HepG2 (cell line): Measurements from ENCODE around the gene CACNA1C. TPM values are rescaled to one million over a fixed set of nuclear protein-coding genes. Genes with fewer than 3 reads are reported as not detected.

Experiments used
- ATAC-seq: fragments of 200-7000 bp; cut with Tn5 transposase; 3 replicates; pipeline ENCODE4 v1.9.1; 2020; ENCODE audit warnings: mild to moderate bottlenecking, moderate library complexity
- BruUV-seq: library from RNA; stranded (reverse); fragments of 400-500 nt; replicated peaks from 2 replicates; lab custom pipeline; 2021; lab: Mats Ljungman, UMichigan
- CTCF ChIA-PET: fragments of 300-600 bp; formaldehyde crosslinking; extraction: SDS; loops from one replicate; lab custom pipeline; 2021; ENCODE audit warnings: low total read pairs, inconsistent platforms, low intra/inter-chr PET ratio; lab: Yijun Ruan, JAX
- POLR2A ChIA-PET: fragments of 350-600 bp; sonication (Branson Sonifier 250); formaldehyde crosslinking; loops from one replicate; lab custom pipeline; 2020; ENCODE audit warnings: antibody characterized with exemption, inconsistent platforms; lab: Yijun Ruan, JAX
- DNase-seq: peaks from one replicate; pipeline ENCODE4 v3.0.0-alpha.2; 2015; ENCODE audit warnings: low spot score
- FAIRE-seq: peaks from 3 replicates; lab custom pipeline; 2011; peaks lifted over from hg19 to GRCh38; lab: Jason Lieb, UNC
- H2AFZ ChIP-seq: one replicate; pipeline ENCODE4 v1.6.1; 2011; ENCODE audit warnings: low read length, inconsistent platforms
- H3K27ac ChIP-seq: fragments of 300-600 bp; 3 replicates; pipeline ENCODE4 v1.8.0; 2011; ENCODE audit warnings: mixed run types, mild to moderate bottlenecking, mixed read lengths, low read length, inconsistent platforms; ENCODE audit not compliant: insufficient read depth; ENCODE audit errors: extremely low read length
- H3K27me3 ChIP-seq, 2 experiments: fragments of 200-600 bp in 1 of 2; 2 replicates in 1 of 2; 3 replicates in 1 of 2; pipeline versions ENCODE4 v1.6.0 to v1.8.0; 2011; ENCODE audit warnings: low read length in 2 of 2, mild to moderate bottlenecking in 2 of 2, moderate library complexity in 2 of 2, inconsistent platforms in 1 of 2; ENCODE audit not compliant: insufficient read depth in 2 of 2, control insufficient read depth in 1 of 2
- H3K36me3 ChIP-seq, 2 experiments: fragments of 200-600 bp in 1 of 2; replicated peaks in 1 of 2; 2 replicates in 1 of 2; 3 replicates in 1 of 2; pipeline versions ENCODE4 v1.5.1 to v1.8.0; 2011; ENCODE audit warnings: low read length in 2 of 2, inconsistent platforms in 1 of 2; ENCODE audit not compliant: insufficient read depth in 2 of 2, control insufficient read depth in 1 of 2
- H3K4me1 ChIP-seq: 2 replicates; pipeline ENCODE4 v1.5.1; 2012; ENCODE audit warnings: low read length, inconsistent platforms; ENCODE audit not compliant: insufficient read depth
- H3K4me2 ChIP-seq: 2 replicates; pipeline ENCODE4 v1.6.0; 2011; ENCODE audit warnings: low read depth, low read length, inconsistent platforms
- H3K4me3 ChIP-seq, 3 experiments: fragments of 200-600 bp in 1 of 3; sonication (generic), shearing (Covaris generic) in 1 of 3; replicated peaks in 1 of 3; 2 replicates each; pipeline ENCODE4 v1.5.1; 2011 to 2016; ENCODE audit warnings: low read length in 3 of 3, inconsistent platforms in 2 of 3, low read depth in 2 of 3, mild to moderate bottlenecking in 2 of 3, control low read depth in 1 of 3, mixed read lengths in 1 of 3; ENCODE audit not compliant: insufficient read depth in 1 of 3
- H3K79me2 ChIP-seq: one replicate; pipeline ENCODE4 v1.6.1; 2011; ENCODE audit warnings: low read length, inconsistent platforms; ENCODE audit not compliant: insufficient read depth
- H3K9ac ChIP-seq: 2 replicates; pipeline ENCODE4 v1.6.0; 2011; ENCODE audit warnings: mild to moderate bottlenecking, low read depth, low read length, inconsistent platforms; ENCODE audit not compliant: insufficient read depth
- H3K9me3 ChIP-seq: 2 replicates; pipeline ENCODE4 v1.5.1; 2012; ENCODE audit warnings: mild to moderate bottlenecking, low read length
- H4K20me1 ChIP-seq: 2 replicates; pipeline ENCODE4 v1.6.0; 2011; ENCODE audit warnings: inconsistent platforms, mild to moderate bottlenecking, low read length, moderate library complexity; ENCODE audit not compliant: insufficient read depth
- FOXA1 ChIP-seq, 2 experiments: fragments of 450-650 bp in 1 of 2; sonication (generic) in 1 of 2; formaldehyde crosslinking in 1 of 2; IDR thresholded peaks; 2 replicates each; pipeline versions ENCODE4 v1.4.0 to v1.6.1; 2016 to 2020; ENCODE audit warnings: missing genetic modification reagents in 1 of 2
- FOXO4 ChIP-seq: sonication (generic); formaldehyde crosslinking; conservative IDR thresholded peaks from 2 replicates; pipeline ENCODE4 v1.8.1; 2023; ENCODE audit warnings: missing genetic modification reagents
- LRRFIP1 ChIP-seq: sonication (generic); formaldehyde crosslinking; conservative IDR thresholded peaks from 2 replicates; pipeline ENCODE4 v1.4.0; 2020; ENCODE audit warnings: missing genetic modification reagents
- SNAPC2 ChIP-seq: sonication (generic); formaldehyde crosslinking; IDR thresholded peaks from 2 replicates; pipeline ENCODE4 v1.8.1; 2022; ENCODE audit warnings: mild to moderate bottlenecking, missing genetic modification reagents
- SRSF1 ChIP-seq: fragments of 200-400 bp; formaldehyde crosslinking; optimal IDR thresholded peaks from 2 replicates; pipeline ENCODE3; 2017; ENCODE audit warnings: mild to moderate bottlenecking, low read depth, low read length, moderate library complexity
- TBX2 ChIP-seq: sonication (generic); formaldehyde crosslinking; IDR thresholded peaks from 2 replicates; pipeline ENCODE4 v1.5.0; 2020; ENCODE audit warnings: missing genetic modification reagents, mild to moderate bottlenecking, borderline replicate concordance
- THYN1 ChIP-seq: sonication (generic); formaldehyde crosslinking; IDR thresholded peaks from 2 replicates; pipeline ENCODE4 v1.8.1; 2023; ENCODE audit warnings: low read depth, mild to moderate bottlenecking, moderate library complexity, missing genetic modification reagents, borderline replicate concordance
- ZBTB3 ChIP-seq: sonication (generic); formaldehyde crosslinking; IDR thresholded peaks from 2 replicates; pipeline ENCODE4 v1.4.0; 2020; ENCODE audit warnings: low read depth, mild to moderate bottlenecking, moderate library complexity, missing genetic modification reagents, borderline replicate concordance
- ZFX ChIP-seq: sonication (generic); formaldehyde crosslinking; IDR thresholded peaks from 2 replicates; pipeline ENCODE4 v1.4.0; 2020; ENCODE audit warnings: mild to moderate bottlenecking, low read depth, missing genetic modification reagents, moderate library complexity
- ZNF703 ChIP-seq: sonication (generic); formaldehyde crosslinking; IDR thresholded peaks from 2 replicates; pipeline ENCODE4 v1.5.1; 2020; ENCODE audit warnings: missing genetic modification reagents, mild to moderate bottlenecking, moderate library complexity, borderline replicate concordance
- ZNF749 ChIP-seq: sonication (generic); formaldehyde crosslinking; IDR thresholded peaks from 2 replicates; pipeline ENCODE4 v1.8.0; 2022; ENCODE audit warnings: mild to moderate bottlenecking, missing genetic modification reagents, moderate library complexity, borderline replicate concordance
- ZNF782 ChIP-seq: sonication (generic); formaldehyde crosslinking; IDR thresholded peaks from 2 replicates; pipeline ENCODE4 v1.4.0; 2020; ENCODE audit warnings: missing genetic modification reagents, mild to moderate bottlenecking, borderline replicate concordance
- ZNF850 ChIP-seq: sonication (generic); formaldehyde crosslinking; conservative IDR thresholded peaks from 2 replicates; pipeline ENCODE4 v1.9.0; 2021; ENCODE audit warnings: mild to moderate bottlenecking, missing genetic modification reagents
- WGBS: methylation state at CpG from one replicate; pipeline ENCODE4 v1.1.6; 2017; ENCODE audit warnings: low lambda C conversion rate; 5-methylcytosine and 5-hydroxymethylcytosine counted together
- in situ Hi-C: cut with HindIII; loops from 2 replicates; pipeline ENCODE4 v1.10.0; 2017; ENCODE audit warnings: low pct_unique_long_range_greater_than_20kb; ENCODE audit not compliant: extremely low pct_ligation_motif_present
- intact Hi-C: fragments of 100-400 bp; cut with micrococcal nuclease; formaldehyde crosslinking; loops from one replicate; pipeline ENCODE4 v1.10.0; 2022; ENCODE audit not compliant: unreplicated experiment
- polyA plus RNA-seq, 8 experiments: library from polyadenylated mRNA; depleted of rRNA in 3 of 8; stranded (reverse) in 7 of 8; unstranded in 1 of 8; fragments of >200 nt; fragmentation: Illumina TruSeq in 4 of 8; extraction: Trizol in 4 of 8; gene quantifications; 2 replicates each; pipeline versions ENCODE4 v1.2.1 to v1.2.3, GENCODE V29; 2011 to 2016; ENCODE audit warnings: low read depth in 4 of 8, missing spikeins in 1 of 8, mixed read lengths in 1 of 8; ENCODE audit not compliant: insufficient read depth in 1 of 8
- total RNA-seq, 5 experiments: library from RNA; depleted of rRNA; stranded (reverse); fragments of >200 nt; fragmentation: Illumina TruSeq; extraction: Trizol; gene quantifications; 2 replicates each; pipeline ENCODE4 v1.2.3, GENCODE V29; 2016; ENCODE audit warnings: low read depth in 1 of 5
- TF ChIP-seq, protein P1 (sequence below): sonication (generic); formaldehyde crosslinking; IDR thresholded peaks from 2 replicates; pipeline ENCODE4 v1.9.0; 2021; ENCODE audit warnings: missing genetic modification reagents, borderline replicate concordance

Gene CACNA1C
- total and polyA plus RNA-seq, 2 of the 13 experiments (the other 11 are each of a cell fraction or from before 2014, with no cell fraction given), result not detected

DNA sequence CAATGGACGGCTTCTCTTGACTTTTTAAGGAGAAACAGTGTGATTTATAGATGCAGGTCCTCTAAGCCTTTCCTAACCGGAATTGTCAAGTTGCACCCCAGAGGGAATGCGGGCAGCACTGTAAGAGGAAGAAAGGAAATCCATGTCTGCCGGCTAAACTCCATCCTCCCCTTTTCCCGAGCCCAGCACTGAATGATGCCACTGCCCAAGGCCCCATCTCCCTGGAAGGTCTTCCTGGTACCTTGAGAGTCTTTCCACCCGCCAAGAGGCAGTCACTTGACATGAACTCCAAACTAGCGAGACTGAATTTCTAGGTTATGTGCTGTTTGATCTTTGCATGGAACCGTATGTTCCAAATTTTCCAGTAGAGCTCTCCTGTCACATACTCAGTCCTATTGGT is 428.6 kb downstream of the CACNA1C start:
- WGBS, result 0% methylated on average over 8 of the region's 8 CpGs
- POLR2A ChIA-PET, result no interaction called here
- H3K4me2 ChIP-seq, result no peak overlapping the region

More for the DNA sequence above, 428.6 kb downstream of the CACNA1C start:
- H3K4me1 ChIP-seq, result no peaks in the 10 kb centered on the region
- no peak for TF ChIP-seq THYN1
- TF ChIP-seq ZBTB3 (CRISPR knock-in tag), result no peak
- no peak for TF ChIP-seq ZNF850
- TF ChIP-seq ZFX (CRISPR knock-in tag), result no peak
- TF ChIP-seq FOXO4 (CRISPR knock-in tag), result no peak
- TF ChIP-seq ZNF703, result no peak
- no peak for TF ChIP-seq FOXA1 (IDR thresholded peaks at IDR 0.05)
- no peak for TF ChIP-seq FOXA1 (CRISPR knock-in tag; IDR thresholded peaks at IDR 0.05)
- no peak for TF ChIP-seq LRRFIP1 (CRISPR knock-in tag)
- no peak for TF ChIP-seq SNAPC2 (CRISPR knock-in tag)
- TF ChIP-seq SRSF1, result no peak
- TF ChIP-seq, protein P1, sequence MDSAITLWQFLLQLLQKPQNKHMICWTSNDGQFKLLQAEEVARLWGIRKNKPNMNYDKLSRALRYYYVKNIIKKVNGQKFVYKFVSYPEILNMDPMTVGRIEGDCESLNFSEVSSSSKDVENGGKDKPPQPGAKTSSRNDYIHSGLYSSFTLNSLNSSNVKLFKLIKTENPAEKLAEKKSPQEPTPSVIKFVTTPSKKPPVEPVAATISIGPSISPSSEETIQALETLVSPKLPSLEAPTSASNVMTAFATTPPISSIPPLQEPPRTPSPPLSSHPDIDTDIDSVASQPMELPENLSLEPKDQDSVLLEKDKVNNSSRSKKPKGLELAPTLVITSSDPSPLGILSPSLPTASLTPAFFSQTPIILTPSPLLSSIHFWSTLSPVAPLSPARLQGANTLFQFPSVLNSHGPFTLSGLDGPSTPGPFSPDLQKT (CRISPR knock-in tag), result no peak
- no peak for TF ChIP-seq ZNF782 (CRISPR knock-in tag)
- TF ChIP-seq ZNF749 (CRISPR knock-in tag), result no peak
- no peak for TF ChIP-seq TBX2 (CRISPR knock-in tag)
- TF ChIP-seq, all 625 proteins: peak for 0
- no peak for FAIRE-seq
- intact Hi-C loops (no loop called here), in situ Hi-C loops (no loop called here)
- no TSS peak for BruUV-seq
- Histone ChIP-seq H3K9ac (no peak overlapping the region), H4K20me1 (no peaks in the 10 kb centered on the region), H3K4me3 (no peak overlapping the region), H3K36me3 (no peaks in the 10 kb centered on the region), H3K9me3 (no peaks in the 10 kb centered on the region), H2AFZ (no peak overlapping the region), H3K27ac (no peak overlapping the region), H3K27me3 (peaks cover 2 to 63% of the 10 kb centered on the region in 2 experiments; a peak in 4 of 5 replicates), H3K79me2 (no peaks in the 10 kb centered on the region)
- CTCF ChIA-PET, result no interaction called here
- DNase-seq, result no peak
- no peak for ATAC-seq
